Thoracic aorta (tissue), 2 donors: ENCODE results near the gene SLC49A3. TPM values are rescaled to one million over a fixed set of nuclear protein-coding genes. Genes with fewer than 3 reads are reported as not detected.

ENCODE experiments used
- ATAC-seq: fragments of 150-250 bp; one replicate; pipeline ENCODE4 v1.8.0; 2017; ENCODE audit warnings: low read depth; ENCODE audit not compliant: insufficient number of reproducible peaks, low FRiP score
- DNase-seq: peaks from one replicate; pipeline ENCODE4 v3.0.0-alpha.2; 2020; ENCODE audit warnings: low spot score
- H3K27ac ChIP-seq, 2 donors: fragments of 200-600 bp; sonication (generic); 1 replicate in 1 of 2; 2 replicates in 1 of 2; pipeline ENCODE4 v1.5.1; 2016; ENCODE audit warnings: mild to moderate bottlenecking in 2 of 2, moderate library complexity in 2 of 2
- H3K27me3 ChIP-seq: fragments of 200-600 bp; sonication (generic); replicated peaks from 2 replicates; pipeline ENCODE4 v1.6.0; 2016; ENCODE audit warnings: mild to moderate bottlenecking; ENCODE audit not compliant: insufficient read depth
- H3K36me3 ChIP-seq: fragments of 200-600 bp; sonication (generic); one replicate; pipeline ENCODE4 v1.5.1; 2016
- H3K4me1 ChIP-seq, 2 donors: fragments of 200-600 bp; sonication (generic); 1 replicate in 1 of 2; 2 replicates in 1 of 2; pipeline versions ENCODE4 v1.5.1 to v1.6.0; 2016; ENCODE audit warnings: low read depth in 2 of 2, mild to moderate bottlenecking in 1 of 2; ENCODE audit not compliant: control insufficient read depth in 1 of 2
- H3K4me3 ChIP-seq: fragments of 200-600 bp; sonication (generic); 2 replicates; pipeline ENCODE4 v1.5.1; 2016; ENCODE audit warnings: mild to moderate bottlenecking
- H3K9me3 ChIP-seq: fragments of 200-600 bp; sonication (generic); 2 replicates; pipeline ENCODE4 v1.5.1; 2016
- CTCF ChIP-seq: fragments of 200-600 bp; sonication (generic); IDR thresholded peaks from one replicate; pipeline ENCODE4 v1.5.1; 2019; ENCODE audit warnings: antibody characterized with exemption
- total RNA-seq, 2 donors: library from RNA; depleted of rRNA; stranded (reverse); fragments of >200 nt; gene quantifications; one replicate each; pipeline versions ENCODE4 v1.1.0 to v1.2.3, GENCODE V29; 2016

SLC49A3 gene
- total RNA-seq, 2 donors from 2014 or later: 9.1 to 26.0 TPM

DNA sequence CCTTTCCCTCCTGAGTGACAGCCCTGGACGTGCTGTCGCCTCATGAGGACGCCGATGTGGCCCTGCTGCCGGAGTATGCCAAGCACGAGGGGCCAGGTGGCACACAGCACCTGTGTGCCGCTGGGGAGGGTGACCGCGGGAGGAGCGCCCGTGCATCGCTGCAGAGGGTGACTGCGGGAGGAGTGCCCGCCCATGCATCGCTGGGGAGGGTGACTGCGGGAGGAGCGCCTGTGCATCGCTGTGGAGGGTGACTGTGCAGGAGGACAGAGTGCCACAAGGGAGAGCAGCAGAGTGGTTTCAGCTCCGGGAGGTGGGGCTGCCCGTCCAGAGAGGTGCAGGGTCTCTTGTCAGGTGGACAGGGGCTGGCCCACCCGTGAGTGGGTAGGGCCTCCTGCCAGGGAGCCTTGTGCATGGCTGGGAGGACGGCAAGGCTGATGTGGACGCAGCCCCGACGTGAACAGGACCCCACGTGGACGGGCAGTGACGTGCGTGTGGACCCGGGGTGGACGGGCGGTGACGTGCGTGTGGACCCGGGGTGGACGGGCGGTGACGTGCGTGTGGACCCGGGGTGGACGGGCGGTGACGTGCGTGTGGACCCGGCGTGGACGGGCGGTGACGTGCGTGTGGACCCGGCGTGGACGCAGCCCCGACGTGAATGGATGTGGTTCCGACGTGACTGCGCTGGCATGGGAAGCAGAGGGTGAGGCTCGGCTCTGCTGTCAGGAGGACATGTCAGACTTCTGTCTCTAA, 31.3 kb upstream of the SLC49A3 start:
- no peaks in the 10 kb centered on the region for H3K27me3 ChIP-seq
- ATAC-seq: no peak
- H3K4me3 ChIP-seq: no peak overlapping the region
- TF ChIP-seq CTCF: no peak
- H3K4me1 ChIP-seq: no peaks in the 10 kb centered on the region
- DNase-seq: no peak
- no peak overlapping the region for H3K27ac ChIP-seq
- no peaks in the 10 kb centered on the region for H3K9me3 ChIP-seq
- peaks cover 5% of the 10 kb centered on the region for H3K36me3 ChIP-seq

GRCh38 chr4:718460-718859, 29.5 kb upstream of the SLC49A3 start:
- no peak overlapping the region for H3K27ac ChIP-seq
- TF ChIP-seq CTCF: no peak
- H3K9me3 ChIP-seq: no peaks in the 10 kb centered on the region
- no peak for DNase-seq
- H3K36me3 ChIP-seq: peaks cover 13% of the 10 kb centered on the region
- no peaks in the 10 kb centered on the region for H3K4me1 ChIP-seq
- no peak for ATAC-seq
- H3K27me3 ChIP-seq: no peaks in the 10 kb centered on the region
- no peak overlapping the region for H3K4me3 ChIP-seq

- ATAC-seq (no peak), DNase-seq (no peak)
- H3K27ac ChIP-seq: no peak overlapping the region
- no peaks in the 10 kb centered on the region for H3K4me1 ChIP-seq
- no peak for TF ChIP-seq CTCF
- no peaks in the 10 kb centered on the region for H3K27me3 ChIP-seq
- H3K9me3 ChIP-seq: no peaks in the 10 kb centered on the region
- H3K36me3 ChIP-seq: peaks cover 8% of the 10 kb centered on the region
- H3K4me3 ChIP-seq: no peak overlapping the region
These were observed 28.8 kb upstream of the SLC49A3 start for GRCh38 chr4:717601-718320.

- no peaks in the 10 kb centered on the region for H3K9me3 ChIP-seq
These were observed 25.1 kb upstream of the SLC49A3 start for GRCh38 chr4:714087-714486.

More at GRCh38 chr4:714087-714486, 25.1 kb upstream of the SLC49A3 start:
- Histone ChIP-seq H3K27ac (no peak overlapping the region), H3K4me1 (peaks cover 0 to 3% of the 10 kb centered on the region in 2 donors), H3K27me3 (no peaks in the 10 kb centered on the region), H3K36me3 (peaks cover 7% of the 10 kb centered on the region), H3K4me3 (no peak overlapping the region)
- DNase-seq: no peak
- ATAC-seq: no peak
- TF ChIP-seq CTCF: no peak
